Fibroblast of upper back skin (primary cell): ENCODE data around the gene FER.
"Not testable (repeated sequence)": the region's sequence is repeated elsewhere in the genome, so short reads cannot be mapped to it uniquely, and the experiment has no call there.

Source experiments
- DNase-seq: peaks from one replicate; pipeline ENCODE4 v3.0.0-alpha.2; 2013

The FER gene

GRCh38 chr5:108898707-108899106 lies 151.0 kb downstream of the FER start:
- peak; percentile 7 for DNase-seq

GRCh38 chr5:108899244-108899643 lies 151.5 kb downstream of the FER start:
- DNase-seq: not testable (repeated sequence)

- no peak for DNase-seq
These were observed 153.0 kb downstream of the FER start for GRCh38 chr5:108900668-108901067.

- peak; percentile 6 for DNase-seq
These were observed 158.1 kb downstream of the FER start for GRCh38 chr5:108905805-108906204.

GRCh38 chr5:108910627-108911026 lies 162.9 kb downstream of the FER start:
- no peak for DNase-seq

GRCh38 chr5:108911055-108911454 lies 163.4 kb downstream of the FER start:
- DNase-seq: no peak

GRCh38 chr5:108917596-108917995 lies 169.9 kb downstream of the FER start:
- no peak for DNase-seq

- no peak for DNase-seq
These were observed 172.1 kb downstream of the FER start for GRCh38 chr5:108919591-108920326.

GRCh38 chr5:108924457-108924961 lies 176.8 kb downstream of the FER start:
- no peak for DNase-seq

- DNase-seq: no peak
These were observed 177.4 kb downstream of the FER start for GRCh38 chr5:108925073-108925472.

GRCh38 chr5:108930107-108930506 lies 182.4 kb downstream of the FER start:
- DNase-seq: no peak

- no peak for DNase-seq
These were observed 187.9 kb downstream of the FER start for GRCh38 chr5:108935611-108936010.

- DNase-seq: no peak
These were observed 189.5 kb downstream of the FER start for GRCh38 chr5:108937221-108937620.

- no peak for DNase-seq
These were observed 192.8 kb downstream of the FER start for GRCh38 chr5:108940506-108940905.

- no peak for DNase-seq
These were observed 194.0 kb downstream of the FER start for GRCh38 chr5:108941746-108942145.

GRCh38 chr5:108942701-108943100 lies 195.0 kb downstream of the FER start:
- no peak for DNase-seq

GRCh38 chr5:108945094-108945493 lies 197.4 kb downstream of the FER start:
- DNase-seq: no peak

GRCh38 chr5:108946008-108946407 lies 198.3 kb downstream of the FER start:
- DNase-seq: no peak

GRCh38 chr5:108947164-108947563 lies 199.5 kb downstream of the FER start:
- no peak for DNase-seq

- DNase-seq: no peak
These were observed 202.6 kb downstream of the FER start for GRCh38 chr5:108950276-108950675.

GRCh38 chr5:108953940-108954339 lies 206.2 kb downstream of the FER start:
- DNase-seq: no peak

- no peak for DNase-seq
These were observed 209.6 kb downstream of the FER start for GRCh38 chr5:108957333-108957732.

- no peak for DNase-seq
These were observed 219.2 kb downstream of the FER start for GRCh38 chr5:108966910-108967309.

GRCh38 chr5:108974594-108974993 lies 226.9 kb downstream of the FER start:
- DNase-seq: no peak

- no peak for DNase-seq
These were observed 228.0 kb downstream of the FER start for GRCh38 chr5:108975697-108976096.
